Esophagus mucosa (tissue), 1 donor: Measurements from ENCODE around the gene SLC25A17. TPM values are rescaled to one million over a fixed set of nuclear protein-coding genes. Genes with fewer than 3 reads are reported as not detected.
"Not testable (repeated sequence)": the region's sequence is repeated elsewhere in the genome, so short reads cannot be mapped to it uniquely, and the experiment has no call there.

Experiments used
- ATAC-seq: fragments of 200-7000 bp; cut with Tn5 transposase; one replicate; pipeline ENCODE4 v1.9.1; 2020
- total RNA-seq: library from RNA; stranded (reverse); gene quantifications from one replicate; pipeline ENCODE4 v1.2.4, GENCODE V29; 2023
- donor health status: DM: yes; HTN: yes; CAD: no.

Gene SLC25A17
- total RNA-seq, 1 donor from 2014 or later: 16.1 TPM

- no peak for ATAC-seq
These were observed 66.0 kb downstream of the SLC25A17 start for GRCh38 chr22:40753114-40753513.

DNA sequence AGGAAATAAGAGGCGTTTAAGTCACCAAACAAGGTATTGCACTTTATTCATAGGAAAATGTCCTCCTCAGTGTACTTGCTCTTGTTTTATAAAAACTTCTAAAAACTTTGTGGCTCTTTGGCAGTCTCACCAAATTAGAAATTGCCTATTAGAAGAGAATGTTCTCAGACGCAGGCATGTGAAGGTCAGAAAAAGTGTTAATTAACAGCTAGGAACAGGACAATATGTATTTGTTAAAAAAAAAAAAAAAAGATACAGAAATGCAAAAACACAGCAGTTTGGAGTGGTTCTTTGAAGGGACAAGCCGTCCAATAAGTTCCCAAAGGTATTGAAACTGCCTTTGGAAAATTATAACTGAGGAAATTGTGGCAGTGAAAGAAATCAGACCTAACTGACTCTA lies 67.9 kb downstream of the SLC25A17 start:
- no peak for ATAC-seq

- ATAC-seq: no peak
These were observed 69.3 kb downstream of the SLC25A17 start for GRCh38 chr22:40749829-40750228.

- peak; percentile 63 for ATAC-seq
These were observed 70.5 kb downstream of the SLC25A17 start for GRCh38 chr22:40748388-40749355.

DNA sequence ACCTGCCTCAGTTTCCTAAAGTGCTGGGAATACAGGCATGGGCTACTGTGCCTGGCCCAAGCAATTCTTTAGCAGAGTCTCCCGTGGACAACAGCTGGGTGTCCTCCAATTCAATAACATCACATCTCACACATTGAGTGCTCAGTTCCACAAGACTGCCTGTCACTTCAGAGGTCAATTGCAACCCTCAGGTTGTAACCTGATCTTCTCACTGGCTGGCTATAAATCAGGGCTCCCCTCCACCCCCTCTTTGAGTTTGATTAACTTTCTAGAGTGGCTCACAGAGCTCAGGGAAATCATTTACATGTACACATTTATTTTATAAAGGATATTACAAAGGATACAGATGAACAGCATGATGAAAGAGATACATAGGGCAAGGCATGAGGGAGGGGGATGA lies 71.8 kb downstream of the SLC25A17 start:
- no peak for ATAC-seq

DNA sequence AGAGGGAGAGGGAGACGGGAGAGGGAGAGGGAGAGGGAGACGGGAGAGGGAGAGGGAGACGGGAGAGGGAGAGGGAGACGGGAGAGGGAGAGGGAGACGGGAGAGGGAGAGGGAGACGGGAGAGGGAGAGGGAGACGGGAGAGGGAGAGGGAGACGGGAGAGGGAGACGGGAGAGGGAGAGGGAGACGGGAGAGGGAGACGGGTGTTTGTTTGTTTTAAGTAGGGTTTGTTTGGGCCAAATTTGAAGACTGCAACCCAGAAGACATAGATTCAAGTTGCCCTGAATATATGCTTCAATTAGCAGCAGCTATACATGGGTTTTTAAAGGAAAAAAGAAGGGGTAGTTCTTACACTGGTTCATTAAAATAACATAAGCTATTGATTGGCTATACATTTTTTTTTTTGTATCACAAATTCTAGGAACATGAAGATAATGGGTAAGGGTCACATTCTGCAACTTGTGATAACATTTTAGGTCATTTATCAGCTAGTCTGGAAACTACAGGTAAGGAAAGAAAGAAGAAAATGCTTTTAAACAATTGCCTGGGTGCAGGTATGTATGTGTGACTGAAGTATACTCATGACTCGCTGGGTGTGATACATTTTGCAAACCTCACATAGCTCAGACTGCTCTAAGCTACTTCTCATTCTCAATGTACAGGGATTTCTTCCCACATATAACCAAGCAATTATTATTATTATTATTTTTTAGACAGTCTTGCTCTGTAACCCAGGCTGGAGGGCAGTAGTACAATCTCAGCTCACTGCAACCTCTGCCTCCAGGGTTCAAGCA lies 72.5 kb downstream of the SLC25A17 start:
- peak; percentile 66 for ATAC-seq

DNA sequence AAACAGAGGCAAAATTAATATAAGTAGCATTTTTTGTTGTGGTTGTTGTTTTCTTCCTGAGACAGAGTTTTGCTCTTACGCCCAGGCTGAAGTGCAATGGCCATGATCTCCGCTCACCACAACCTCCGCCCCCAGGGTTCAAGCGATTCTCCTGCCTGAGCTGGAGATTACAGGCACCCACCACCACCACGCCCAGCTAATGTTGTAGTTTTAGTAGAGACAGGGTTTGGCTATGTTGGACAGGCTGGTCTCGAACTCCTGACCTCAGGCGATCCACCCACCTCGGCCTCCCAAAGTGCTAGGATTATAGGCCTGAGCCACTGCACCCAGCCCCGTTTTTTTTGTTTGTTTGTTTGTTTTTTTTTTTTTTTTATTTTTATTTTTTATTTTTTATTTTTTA lies 75.4 kb downstream of the SLC25A17 start:
- no peak for ATAC-seq

- no peak for ATAC-seq
These were observed 78.0 kb downstream of the SLC25A17 start for GRCh38 chr22:40741116-40741515.

GRCh38 chr22:40739721-40740120 lies 79.4 kb downstream of the SLC25A17 start:
- no peak for ATAC-seq

DNA sequence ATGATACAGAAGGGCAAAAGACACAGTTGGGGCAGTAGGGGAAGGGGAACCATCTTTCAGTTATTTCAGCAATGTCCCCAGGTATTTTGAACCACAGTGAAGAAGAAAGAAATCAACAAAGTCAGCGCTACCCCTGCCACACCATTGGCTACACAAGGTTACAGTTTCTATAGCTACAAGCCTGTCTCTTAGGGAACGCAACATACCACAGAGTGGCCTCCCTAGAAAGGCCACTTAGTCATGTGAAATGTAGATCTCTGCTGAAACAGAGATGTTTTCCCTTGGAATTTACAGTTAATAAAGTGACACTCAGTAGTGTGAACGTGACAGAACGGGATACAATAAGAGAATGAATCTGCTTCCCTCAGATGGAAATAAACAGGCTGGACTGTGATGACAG lies 85.2 kb downstream of the SLC25A17 start:
- ATAC-seq: no peak

DNA sequence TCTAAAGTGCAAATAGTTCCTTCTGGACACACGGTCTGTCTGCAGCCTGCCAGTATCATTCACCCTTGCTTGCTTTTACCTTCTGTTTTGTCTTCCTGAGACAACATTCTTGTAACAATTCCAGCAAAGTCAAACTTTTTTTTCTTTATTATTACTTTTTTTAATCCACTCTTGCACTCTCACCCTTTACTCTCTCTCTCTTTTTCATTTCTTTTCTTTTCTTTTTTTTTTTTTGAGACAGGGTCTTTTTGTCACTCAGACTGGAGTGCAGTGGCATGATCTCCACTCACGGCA lies 86.2 kb downstream of the SLC25A17 start:
- ATAC-seq: no peak

DNA sequence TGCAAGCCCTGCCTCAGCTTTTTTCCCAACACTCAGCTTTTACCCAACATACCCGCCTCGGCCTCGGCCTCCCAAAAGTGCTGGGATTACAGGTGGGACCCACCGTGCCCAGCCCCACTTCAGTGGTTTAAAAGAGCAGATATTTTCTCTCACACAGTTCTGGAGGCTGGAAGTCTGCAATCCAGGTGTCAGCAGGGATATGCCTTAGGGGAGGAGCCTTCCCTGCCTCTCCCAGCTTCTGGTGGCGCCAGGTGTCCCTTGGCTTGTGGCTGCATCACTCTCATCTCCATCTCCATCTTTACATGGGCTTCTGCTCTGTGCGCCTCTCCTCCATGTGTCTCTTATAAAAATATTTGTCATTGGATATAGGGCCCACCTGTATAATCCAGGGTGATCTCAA lies 89.9 kb downstream of the SLC25A17 start:
- no peak for ATAC-seq

- ATAC-seq: peak; percentile 57
These were observed 90.4 kb downstream of the SLC25A17 start for GRCh38 chr22:40728731-40729189.

- no peak for ATAC-seq
These were observed 91.1 kb downstream of the SLC25A17 start for GRCh38 chr22:40727964-40728615.

DNA sequence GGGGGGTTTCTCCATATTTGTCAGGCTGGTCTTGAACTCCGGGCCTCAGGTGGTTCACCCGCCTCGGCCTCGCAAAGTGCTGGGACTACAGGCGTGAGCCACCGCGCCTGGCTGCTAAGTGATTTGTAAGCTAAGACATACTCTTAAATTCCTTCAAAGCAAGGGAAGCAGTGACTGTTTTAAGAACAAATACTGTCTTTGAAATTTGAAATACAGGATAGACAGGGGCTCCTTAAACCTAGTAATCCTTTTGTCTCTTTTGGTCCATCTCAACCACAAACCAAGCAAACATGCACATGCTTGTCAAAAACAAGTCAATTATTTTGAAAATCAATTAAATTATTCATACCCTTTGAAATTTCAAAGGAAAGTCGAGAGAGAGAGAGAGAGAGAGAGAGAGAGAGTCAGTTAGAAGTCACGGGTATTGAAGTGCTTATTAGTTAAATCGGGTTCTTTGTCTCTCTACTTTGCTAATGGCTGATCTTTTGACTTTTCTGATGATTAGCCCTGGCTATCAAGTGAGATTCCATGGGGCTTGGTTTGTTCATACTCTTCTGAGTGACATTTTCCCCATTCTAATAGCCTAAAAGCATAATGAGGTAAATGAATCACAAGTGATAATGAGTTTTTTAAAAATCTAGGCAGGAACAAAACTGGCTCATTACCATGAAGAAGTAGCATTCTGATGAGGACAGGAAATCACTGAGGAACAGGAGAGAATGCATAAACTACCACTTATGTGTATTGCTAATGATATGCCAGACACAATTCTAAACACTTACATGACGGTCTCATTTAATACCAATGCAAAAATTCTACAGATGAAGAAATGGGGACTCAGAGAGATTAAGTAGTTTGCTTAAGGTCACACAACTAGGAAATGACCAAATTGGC lies 91.8 kb downstream of the SLC25A17 start:
- ATAC-seq: peak; percentile 22

- no peak for ATAC-seq
These were observed 92.6 kb downstream of the SLC25A17 start for GRCh38 chr22:40726514-40726913.

DNA sequence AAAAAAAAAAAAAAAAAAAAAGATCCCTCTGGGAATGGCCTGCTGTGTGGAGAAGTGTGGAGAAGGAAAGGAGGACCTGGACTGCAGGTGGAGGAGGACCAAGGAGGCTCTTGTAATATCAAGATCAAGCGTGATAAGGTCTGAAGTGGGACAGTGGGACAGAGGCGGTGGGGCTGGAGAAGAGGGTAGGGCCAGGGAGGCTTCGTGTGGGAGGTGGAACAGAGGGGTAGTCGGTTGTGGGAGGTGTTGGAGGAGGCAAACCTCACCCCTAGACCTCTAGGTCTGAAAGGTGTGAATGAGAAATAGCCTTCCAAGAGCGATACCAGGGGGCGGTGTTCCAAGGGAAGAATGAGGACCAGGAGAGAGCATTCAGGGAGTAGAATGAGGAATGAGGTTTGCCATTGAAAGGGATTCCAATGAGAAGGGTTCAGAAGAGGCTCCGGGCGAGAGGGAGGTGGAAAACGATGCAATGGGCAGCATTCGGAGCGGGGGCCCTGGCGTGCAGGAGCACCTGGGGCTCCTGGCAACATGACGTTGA lies 95.7 kb downstream of the SLC25A17 start:
- no peak for ATAC-seq

DNA sequence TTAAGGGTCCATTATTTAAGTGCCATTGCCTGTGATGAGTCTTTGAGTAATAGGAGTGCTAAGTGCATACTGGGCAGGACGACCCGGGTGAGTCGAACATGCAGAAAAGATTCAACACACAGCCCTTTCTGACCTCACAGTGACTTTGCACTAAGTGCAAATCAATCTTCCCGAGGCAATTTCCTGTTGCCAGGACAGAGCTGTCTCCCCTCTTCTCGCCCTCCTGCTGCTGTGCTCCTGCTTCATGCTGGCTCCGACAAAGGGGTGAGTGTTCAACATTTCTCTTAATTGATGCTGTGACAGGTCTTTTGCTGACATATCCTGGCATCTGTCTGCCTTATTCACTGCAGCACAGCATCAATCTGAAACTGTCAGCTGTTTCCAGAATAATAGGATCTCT lies 97.9 kb downstream of the SLC25A17 start:
- ATAC-seq: peak; percentile 19

- ATAC-seq: no peak
These were observed 98.4 kb downstream of the SLC25A17 start for GRCh38 chr22:40720538-40721256.

- not testable (repeated sequence) for ATAC-seq
These were observed 99.0 kb downstream of the SLC25A17 start for GRCh38 chr22:40720156-40720537.
